Activated T-cell treated with anti-CD3 and anti-CD28 coated beads, Interleukin-2, amount 50 U/mL, for 1 hour (primary cell): ENCODE measurements around the gene KCNJ15.

Experiments used
- DNase-seq: peaks from one replicate; pipeline ENCODE4 v3.0.0-alpha.2; 2020

KCNJ15 gene

DNA sequence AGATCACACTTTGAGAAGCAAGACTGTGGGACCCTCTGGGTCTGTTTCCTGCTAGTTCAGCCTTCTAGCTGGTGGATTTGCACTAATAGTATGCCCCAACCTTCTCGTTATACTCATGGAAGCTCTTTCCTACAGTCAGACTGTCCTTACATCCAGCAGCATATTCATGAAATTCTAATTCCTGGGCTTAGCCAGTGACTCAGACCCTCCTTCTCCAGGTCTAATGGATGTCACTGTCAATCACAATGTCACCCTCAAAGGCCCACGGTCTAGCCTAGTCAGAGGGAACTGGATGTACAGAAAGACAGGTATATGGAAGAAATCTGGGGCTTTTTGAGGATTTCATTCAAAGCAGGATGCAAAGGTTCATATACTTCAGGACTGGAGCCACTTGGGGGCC lies 72.4 kb downstream of the KCNJ15 start:
- no peak for DNase-seq

DNA sequence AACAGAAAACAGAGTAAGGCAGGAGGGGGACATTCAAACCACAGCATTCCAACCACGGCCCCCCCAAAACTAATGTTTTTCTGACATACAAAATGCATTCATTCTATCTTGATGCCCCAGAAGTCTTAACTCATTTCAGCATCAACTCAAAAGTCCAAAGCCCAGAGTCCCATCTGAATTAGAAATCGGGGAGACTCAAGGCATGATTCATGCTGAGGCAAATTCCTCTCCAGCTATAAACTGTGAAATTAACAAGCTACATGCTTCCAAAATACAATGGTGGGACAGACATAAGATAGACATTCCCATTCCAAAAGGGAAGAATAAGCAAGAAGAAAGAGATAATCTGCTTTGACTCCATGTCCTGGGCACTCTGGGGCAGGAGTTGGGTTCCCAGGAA lies 73.9 kb downstream of the KCNJ15 start:
- no peak for DNase-seq

GRCh38 chr21:38333301-38334272 lies 76.8 kb downstream of the KCNJ15 start:
- DNase-seq, result no peak

- DNase-seq, result no peak
These were observed 78.1 kb downstream of the KCNJ15 start for GRCh38 chr21:38334866-38335265.

GRCh38 chr21:38337793-38338192 lies 81.0 kb downstream of the KCNJ15 start:
- DNase-seq, result no peak

- DNase-seq, result no peak
These were observed 83.3 kb downstream of the KCNJ15 start for GRCh38 chr21:38340131-38340530.

DNA sequence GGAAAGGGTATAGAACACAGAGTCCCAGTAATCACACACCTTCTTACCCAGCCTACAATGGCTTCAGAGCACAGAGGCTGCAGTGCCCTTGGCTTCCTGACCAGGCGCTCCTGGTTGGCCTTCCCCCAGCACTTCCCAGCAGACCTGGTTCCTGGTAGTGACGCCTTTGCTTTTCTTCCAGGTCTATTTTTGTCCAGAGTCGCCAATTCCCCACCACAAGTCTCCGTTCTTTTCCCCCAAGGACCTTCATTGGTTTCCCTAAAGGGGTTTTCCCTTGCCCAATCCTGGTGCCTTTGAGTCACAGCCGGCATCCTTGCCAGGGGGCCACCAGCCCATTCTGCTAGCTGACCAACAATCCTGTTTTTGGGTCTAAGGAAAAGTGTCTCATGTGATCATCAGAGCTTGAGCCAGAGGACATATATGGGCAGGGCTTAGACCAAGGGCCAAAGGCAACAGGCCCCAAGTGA lies 84.8 kb downstream of the KCNJ15 start:
- no peak for DNase-seq

DNA sequence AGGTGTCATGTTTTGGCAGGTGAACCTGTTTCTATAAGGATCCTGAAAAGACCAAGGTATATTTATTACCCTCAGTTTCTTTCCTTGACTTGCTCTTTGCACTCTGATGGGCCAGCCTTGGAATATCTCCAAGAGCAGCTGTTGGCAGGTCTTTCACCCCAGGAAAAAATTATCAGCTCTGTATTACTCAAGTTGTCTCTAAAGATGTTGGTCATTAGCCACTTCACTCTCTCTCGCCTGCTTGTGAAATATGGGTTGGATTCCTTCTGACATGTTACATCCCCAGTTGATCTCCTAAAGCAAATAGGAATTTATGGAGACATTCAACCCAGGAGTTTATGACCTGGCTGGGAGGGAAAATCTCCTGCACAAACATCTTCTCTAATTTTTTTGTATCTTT lies 85.9 kb downstream of the KCNJ15 start:
- DNase-seq, result no peak

DNA sequence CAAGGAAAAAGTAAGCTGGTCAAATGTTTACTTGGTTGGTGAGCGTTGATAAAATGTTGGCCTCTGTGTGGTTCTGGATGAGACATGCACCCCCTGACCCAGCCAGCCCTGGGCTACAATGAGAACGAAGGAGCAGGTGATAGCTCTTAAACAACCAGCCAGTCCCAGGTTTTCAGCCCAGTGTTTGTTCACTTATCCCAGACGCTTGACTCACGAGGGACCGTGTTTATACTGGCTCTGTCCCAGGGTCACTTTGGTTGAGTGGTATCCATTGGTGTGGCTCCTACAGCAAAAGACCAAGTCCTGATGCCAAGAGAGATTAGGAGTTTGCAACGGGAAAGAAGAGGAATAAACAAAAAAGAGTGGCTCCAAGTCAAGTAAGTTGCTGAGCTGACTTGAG lies 86.9 kb downstream of the KCNJ15 start:
- no peak for DNase-seq

DNA sequence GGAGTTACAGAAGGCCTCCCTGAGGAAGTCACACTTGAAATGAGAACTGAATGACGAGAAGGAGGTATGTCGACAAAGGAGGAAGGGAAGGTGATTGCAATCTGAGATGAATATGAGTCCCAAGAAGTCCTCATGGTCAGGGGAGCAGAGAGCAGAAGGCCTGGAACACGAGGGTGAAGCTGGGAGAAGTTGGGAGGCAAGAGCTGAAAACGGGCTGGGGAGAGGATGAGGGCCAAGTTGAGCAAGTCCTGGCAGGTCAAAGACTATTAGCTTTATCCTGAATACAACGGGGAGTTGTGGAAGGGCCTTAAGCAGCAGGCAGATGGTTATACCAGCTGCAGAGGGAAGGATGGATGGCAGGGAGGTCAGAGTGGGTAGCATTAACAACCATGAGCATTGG lies 89.5 kb downstream of the KCNJ15 start:
- no peak for DNase-seq

DNA sequence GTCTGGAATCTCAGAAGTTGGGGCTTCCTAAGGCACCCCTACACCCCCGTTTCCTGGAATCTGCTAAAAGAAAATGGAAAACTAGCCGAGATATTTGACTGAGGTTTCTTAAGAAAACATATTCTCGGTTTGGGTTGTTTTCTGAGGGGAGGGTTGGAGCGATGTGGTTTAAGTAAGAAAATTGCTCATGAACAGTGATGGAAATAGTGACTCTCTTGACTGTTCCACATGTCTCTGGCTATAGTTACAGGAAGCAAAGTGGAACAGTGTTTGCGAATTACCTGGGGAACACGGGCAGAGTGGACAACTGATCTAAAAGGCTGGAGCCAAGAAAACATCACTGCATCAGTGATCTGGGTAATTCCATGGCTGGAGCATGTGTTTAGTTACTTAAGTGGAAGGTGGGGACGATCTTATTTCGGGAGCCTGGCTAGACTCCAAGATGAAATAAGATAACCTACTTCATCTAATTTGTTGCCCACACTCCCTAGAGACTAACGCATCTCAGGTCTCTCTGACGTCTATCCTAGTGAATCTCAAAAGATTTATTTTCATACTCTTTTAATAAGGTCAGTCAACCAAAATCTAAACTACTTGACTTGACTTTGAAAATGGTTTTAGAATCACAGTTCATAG lies 92.4 kb downstream of the KCNJ15 start:
- DNase-seq, result no peak

DNA sequence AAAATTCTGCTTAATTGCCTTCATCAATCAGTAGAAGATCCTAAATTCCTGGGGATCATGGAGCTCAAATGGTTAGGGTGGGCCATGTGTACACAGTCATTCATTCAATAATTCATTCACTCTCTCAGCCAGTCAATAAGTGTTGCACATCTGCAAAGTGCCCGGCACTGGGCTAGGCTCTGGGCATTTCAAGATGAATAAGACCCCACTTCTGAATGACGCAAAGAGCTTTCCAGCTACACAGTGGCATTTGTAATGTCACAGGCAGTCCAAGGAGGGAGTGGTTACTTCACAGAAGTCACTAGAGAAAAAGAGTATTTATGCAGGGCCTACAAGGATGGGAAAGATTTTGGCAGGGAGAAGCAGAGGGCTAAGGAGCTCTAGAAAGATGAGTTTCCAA lies 93.2 kb downstream of the KCNJ15 start:
- DNase-seq, result no peak

DNA sequence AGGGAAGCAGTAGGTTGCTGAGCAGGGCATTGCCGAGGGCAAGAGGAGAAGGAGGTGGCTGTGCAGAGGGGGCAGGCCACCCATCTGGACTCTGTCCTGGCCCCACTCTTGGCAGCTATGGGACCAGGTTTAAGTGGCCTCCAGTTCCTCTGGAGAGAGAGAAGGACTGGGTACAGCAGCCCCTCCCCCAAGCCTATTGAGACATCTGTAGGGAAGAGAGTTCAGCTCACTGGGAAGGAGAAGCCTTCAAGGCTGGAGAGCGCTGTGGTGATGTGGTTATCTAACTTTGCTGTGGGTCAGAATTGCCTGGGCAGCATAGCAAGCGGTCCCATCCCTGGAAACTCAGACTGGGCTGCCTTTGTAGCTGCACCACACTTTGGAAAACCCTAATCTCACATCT lies 93.9 kb downstream of the KCNJ15 start:
- DNase-seq, result no peak

- DNase-seq, result no peak
These were observed 94.6 kb downstream of the KCNJ15 start for GRCh38 chr21:38351176-38351959.

GRCh38 chr21:38351961-38352521 lies 95.2 kb downstream of the KCNJ15 start:
- no peak for DNase-seq

DNA sequence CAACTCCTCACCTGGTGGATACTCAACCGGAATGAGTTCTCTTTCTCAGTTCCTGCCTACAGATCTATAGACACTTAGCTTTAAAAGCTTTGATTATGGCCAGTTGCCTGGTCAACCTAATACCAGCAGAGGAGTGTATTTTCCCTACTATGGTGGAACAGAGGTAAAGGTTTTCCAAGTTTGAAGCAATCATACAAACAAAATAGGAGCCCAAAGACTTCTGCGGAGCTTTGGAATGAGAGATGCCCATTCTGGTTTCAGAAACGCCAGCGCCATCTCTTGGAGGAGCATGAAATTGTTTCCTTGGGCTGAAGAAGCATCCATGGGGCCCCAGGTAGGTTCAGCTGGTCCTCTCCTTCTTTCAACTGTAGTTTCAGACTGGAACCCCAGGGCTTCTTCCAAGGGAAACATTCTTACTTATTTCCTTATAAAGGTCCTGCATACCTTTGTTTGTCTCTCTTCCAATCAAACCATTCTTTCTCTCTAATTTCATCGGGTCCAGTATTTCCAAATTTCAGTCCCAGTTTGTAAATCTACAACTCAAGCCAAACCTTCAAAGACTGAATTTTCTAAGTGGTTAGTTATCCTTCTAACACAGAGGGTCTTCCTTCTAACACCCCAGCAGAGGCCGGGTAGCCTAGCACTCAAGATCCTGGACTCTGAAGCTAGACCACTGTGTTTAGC lies 95.9 kb downstream of the KCNJ15 start:
- peak; percentile 37 for DNase-seq

DNA sequence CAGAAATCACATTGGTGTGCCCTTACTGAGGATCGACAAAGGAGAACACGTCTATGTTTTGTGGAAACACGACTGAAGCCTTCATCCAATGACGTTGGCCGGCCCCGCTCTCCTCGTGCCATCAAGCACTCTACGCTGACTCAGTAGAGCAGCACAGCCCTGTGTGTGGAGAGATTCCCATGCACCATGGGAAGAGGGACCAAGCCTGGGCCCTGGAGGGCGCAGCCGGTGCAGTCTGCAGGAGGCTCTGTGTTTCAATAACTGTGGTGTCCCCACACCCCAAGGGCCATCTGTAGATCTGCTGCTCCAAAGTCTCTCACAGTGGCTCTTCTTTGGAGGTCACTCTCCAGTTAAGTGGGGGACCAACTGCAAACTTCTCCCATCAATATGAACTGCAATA lies 97.4 kb downstream of the KCNJ15 start:
- DNase-seq, result no peak

- DNase-seq, result no peak
These were observed 98.0 kb downstream of the KCNJ15 start for GRCh38 chr21:38354746-38355145.

- DNase-seq, result no peak
These were observed 98.6 kb downstream of the KCNJ15 start for GRCh38 chr21:38355353-38355752.

GRCh38 chr21:38355992-38356781 lies 99.4 kb downstream of the KCNJ15 start:
- DNase-seq, result peak; percentile 77
